ENCODE data around the gene DDX59. TPM values are rescaled to one million over a fixed set of nuclear protein-coding genes. Genes with fewer than 3 reads are reported as not detected.

The DDX59 gene
- total RNA-seq, 3 donors from 2014 or later: 17.7 to 28.5 (median 26.2) TPM

- Histone ChIP-seq H3K4me3 (no peak overlapping the region), H3K9me3 (no peaks in the 10 kb centered on the region), H3K36me3 (ENCODE audit: low read depth) (no peaks in the 10 kb centered on the region), H3K4me1 (ENCODE audit: low read depth) (no peaks in the 10 kb centered on the region)
- no peak for TF ChIP-seq CTCF (IDR thresholded peaks at IDR 0.05)
- intact Hi-C loops (cut with DNase I, micrococcal nuclease): no loop called here
- ATAC-seq: no peak
- no peak for DNase-seq
These were observed 10.4 kb downstream of the DDX59 start for GRCh38 chr1:200659269-200659668.

GRCh38 chr1:200658037-200658818 is 11.5 kb downstream of the DDX59 start:
- ATAC-seq (no peak), DNase-seq (no peak)
- Histone ChIP-seq H3K4me3 (no peak overlapping the region), H3K4me1 (ENCODE audit: low read depth) (no peaks in the 10 kb centered on the region), H3K36me3 (ENCODE audit: low read depth) (no peaks in the 10 kb centered on the region), H3K9me3 (no peaks in the 10 kb centered on the region)
- intact Hi-C loops (cut with DNase I, micrococcal nuclease): no loop called here
- TF ChIP-seq CTCF (IDR thresholded peaks at IDR 0.05): no peak

GRCh38 chr1:200654660-200655059 is 15.0 kb downstream of the DDX59 start:
- H3K4me1 ChIP-seq (ENCODE audit: low read depth): no peaks in the 10 kb centered on the region
- ATAC-seq (no peak), DNase-seq (no peak)
- no peaks in the 10 kb centered on the region for H3K36me3 ChIP-seq (ENCODE audit: low read depth)
- H3K9me3 ChIP-seq: no peaks in the 10 kb centered on the region
- no peak for TF ChIP-seq CTCF (IDR thresholded peaks at IDR 0.05)
- no peak overlapping the region for H3K4me3 ChIP-seq
- intact Hi-C loops (cut with DNase I, micrococcal nuclease): no loop called here

- TF ChIP-seq CTCF (IDR thresholded peaks at IDR 0.05): no peak
- H3K4me3 ChIP-seq: no peak overlapping the region
- intact Hi-C loops (cut with DNase I, micrococcal nuclease): no loop called here
- no peaks in the 10 kb centered on the region for H3K4me1 ChIP-seq (ENCODE audit: low read depth)
- H3K36me3 ChIP-seq (ENCODE audit: low read depth): no peaks in the 10 kb centered on the region
- ATAC-seq (no peak), DNase-seq (no peak)
- H3K9me3 ChIP-seq: no peaks in the 10 kb centered on the region
These were observed 16.7 kb downstream of the DDX59 start for GRCh38 chr1:200653022-200653462.

GRCh38 chr1:200652378-200652777 is 17.3 kb downstream of the DDX59 start:
- no peaks in the 10 kb centered on the region for H3K9me3 ChIP-seq
- no peaks in the 10 kb centered on the region for H3K4me1 ChIP-seq (ENCODE audit: low read depth)
- intact Hi-C loops (cut with DNase I, micrococcal nuclease): no loop called here
- ATAC-seq: no peak
- TF ChIP-seq CTCF (IDR thresholded peaks at IDR 0.05): no peak
- DNase-seq: no peak
- H3K36me3 ChIP-seq (ENCODE audit: low read depth): no peaks in the 10 kb centered on the region
- H3K4me3 ChIP-seq: no peak overlapping the region
